Stimulated activated CD8-positive, alpha-beta memory T cell treated with anti-CD3 and anti-CD28 coated beads, Interleukin-15, amount 100 ng/mL, for 1 hour (primary cell): ENCODE results near the gene PARL.
"Not testable (repeated sequence)": the region's sequence is repeated elsewhere in the genome, so short reads cannot be mapped to it uniquely, and the experiment has no call there.

Source experiments
- DNase-seq: peaks from one replicate; pipeline ENCODE4 v3.0.0-alpha.2; 2020; ENCODE audit warnings: low read depth

PARL gene

DNA sequence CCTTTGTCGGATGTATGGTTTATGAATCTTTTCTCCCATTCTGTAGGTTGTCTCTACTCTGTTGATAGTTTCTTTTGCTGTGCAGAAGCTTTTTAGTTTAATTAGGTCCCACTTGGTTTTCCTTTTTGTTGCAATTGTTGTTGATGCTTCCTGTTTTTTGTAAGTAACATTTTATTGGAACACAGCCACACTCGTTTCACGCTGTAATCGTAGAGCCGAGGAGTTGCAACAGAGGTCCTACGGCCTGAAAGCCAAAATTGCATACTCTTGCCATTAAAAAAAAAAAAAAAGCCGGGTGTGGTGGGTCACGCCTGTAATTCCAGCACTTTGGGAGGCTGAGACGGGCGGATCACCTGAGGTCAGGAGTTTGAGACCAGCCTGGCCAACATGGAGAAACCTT is 100.2 kb downstream of the PARL start:
- DNase-seq = not testable (repeated sequence)

DNA sequence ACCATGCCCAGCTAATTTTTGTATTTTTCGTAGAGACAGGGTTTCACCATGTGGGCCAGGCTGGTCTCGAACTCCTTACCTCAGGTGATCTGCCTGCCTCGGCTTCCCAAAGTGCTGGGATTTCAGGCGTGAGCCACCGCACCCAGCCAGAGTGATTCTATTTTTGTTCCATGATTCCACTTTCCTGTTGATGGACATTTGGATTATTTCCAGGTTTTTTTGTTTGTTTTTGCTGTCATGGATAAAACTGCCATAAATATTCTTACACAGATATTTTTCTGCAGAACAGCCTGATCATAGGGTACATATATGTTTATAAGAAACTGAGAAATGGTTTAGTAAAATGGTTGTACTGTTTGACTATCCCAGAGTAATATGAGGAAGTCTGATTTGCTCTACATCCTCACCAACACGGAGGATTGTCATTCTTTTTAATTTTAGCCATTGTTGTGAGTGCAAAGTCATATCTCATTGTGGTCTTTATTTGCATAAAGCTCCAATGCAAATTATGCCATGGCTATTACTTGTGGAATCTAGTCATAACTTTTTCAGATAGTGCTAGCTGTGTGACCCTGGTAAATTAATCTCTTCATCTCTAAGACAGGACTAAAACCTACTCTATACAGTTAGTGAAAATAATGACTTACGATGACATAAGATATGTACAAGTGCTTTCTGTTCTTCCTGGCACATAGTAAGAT is 102.0 kb downstream of the PARL start:
- no peak for DNase-seq

DNA sequence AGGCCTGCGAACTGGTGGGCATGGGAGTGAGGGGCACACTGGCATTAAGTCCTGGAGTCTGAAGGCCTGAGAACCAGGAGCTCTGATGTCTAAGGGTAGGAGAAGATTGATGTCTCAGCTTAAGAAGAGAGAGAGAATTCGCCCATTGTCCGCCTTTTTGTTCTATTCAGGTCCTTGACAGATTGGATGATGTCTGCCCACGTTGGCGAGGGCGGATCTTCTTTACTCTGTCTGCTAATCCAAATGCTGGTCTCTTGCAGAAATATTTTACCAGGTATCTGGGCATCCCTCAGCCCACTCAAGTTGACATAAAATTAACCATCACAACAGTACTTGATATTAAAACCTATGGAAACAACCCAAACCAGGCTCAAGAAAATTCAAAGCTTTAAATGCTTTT is 103.4 kb downstream of the PARL start:
- DNase-seq = no peak

DNA sequence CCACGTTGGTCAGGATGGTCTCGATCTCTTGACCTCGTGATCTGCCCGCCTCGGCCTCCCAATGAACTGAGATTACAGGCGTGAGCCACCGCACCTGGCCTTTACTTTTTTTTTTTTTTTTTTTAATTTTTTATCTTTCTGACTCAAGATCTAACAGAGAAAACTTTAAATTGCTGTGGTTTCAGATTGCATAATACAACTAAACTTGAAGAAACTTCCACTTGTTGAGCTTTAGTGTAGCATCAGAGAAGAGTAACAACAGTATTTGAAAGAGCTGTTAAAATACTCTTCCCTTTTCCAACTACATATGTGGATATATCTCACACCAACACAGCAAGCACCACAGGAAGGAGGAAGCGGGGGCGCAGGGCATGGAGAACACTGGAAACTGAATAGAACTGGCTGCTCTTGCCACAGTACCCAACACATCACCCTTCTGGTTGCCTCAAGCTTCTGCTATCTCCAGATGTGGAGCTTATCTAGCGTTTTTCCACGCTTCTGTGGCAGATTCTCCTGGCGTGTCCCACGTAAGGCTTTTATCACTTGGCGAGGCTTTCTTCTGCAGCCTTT is 104.7 kb downstream of the PARL start:
- no peak for DNase-seq
